ENCODE measurements around the gene SLC32A1. TPM values are rescaled to one million over a fixed set of nuclear protein-coding genes. Genes with fewer than 3 reads are reported as not detected.

SLC32A1 gene
- total RNA-seq, 2 experiments from 2014 or later, result not detected

DNA sequence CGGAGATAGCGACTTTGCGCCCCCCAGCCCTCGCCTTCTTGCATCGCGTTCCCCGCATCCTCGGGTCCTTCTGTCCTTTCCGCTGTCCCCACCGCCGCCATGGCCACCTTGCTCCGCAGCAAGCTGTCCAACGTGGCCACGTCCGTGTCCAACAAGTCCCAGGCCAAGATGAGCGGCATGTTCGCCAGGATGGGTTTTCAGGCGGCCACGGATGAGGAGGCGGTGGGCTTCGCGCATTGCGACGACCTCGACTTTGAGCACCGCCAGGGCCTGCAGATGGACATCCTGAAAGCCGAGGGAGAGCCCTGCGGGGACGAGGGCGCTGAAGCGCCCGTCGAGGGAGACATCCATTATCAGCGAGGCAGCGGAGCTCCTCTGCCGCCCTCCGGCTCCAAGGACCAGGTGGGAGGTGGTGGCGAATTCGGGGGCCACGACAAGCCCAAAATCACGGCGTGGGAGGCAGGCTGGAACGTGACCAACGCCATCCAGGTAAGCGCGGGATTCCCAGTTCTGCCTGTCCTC, 401 bp downstream of the SLC32A1 start:
- H3K27ac Mint-ChIP-seq, result no peak overlapping the region
- no peak for TF ChIP-seq CTCF (IDR thresholded peaks at IDR 0.05)
- ChIA-PET CTCF (interaction anchor here (0.8 to 5.3 kb wide), 7 partner anchors 18 to 261 kb away, joined by 3 to 53 read pairs (median 12); partner anchors contain the start of gene ACTR5), POLR2A (interaction anchor here (1.1 to 1.2 kb wide), 2 partner anchors 34 to 51 kb away, joined by 3 read pairs; no protein-coding TSS in a partner anchor)
- H3K4me3 Mint-ChIP-seq, result no peak overlapping the region
- ATAC-seq (no peak), DNase-seq (no peak)
- intact Hi-C loops (cut with micrococcal nuclease), result loop anchor here (5.0 kb wide), 1 partner anchor 37 kb away; no protein-coding TSS in a partner anchor
- H3K36me3 Mint-ChIP-seq (ENCODE audit: low read depth), result no peaks in the 10 kb centered on the region
- peaks cover 85% of the 10 kb centered on the region for H3K27me3 Mint-ChIP-seq
- peaks cover 3% of the 10 kb centered on the region for H3K9me3 Mint-ChIP-seq
- peaks cover 45% of the 10 kb centered on the region for H3K4me1 Mint-ChIP-seq (ENCODE audit: low read depth)

GRCh38 chr20:38725148-38725901, 1.0 kb downstream of the SLC32A1 start:
- ChIA-PET CTCF (interaction anchor here (0.8 to 5.3 kb wide), 13 partner anchors 11 to 260 kb away, joined by 3 to 53 read pairs (median 4); partner anchors contain the start of gene ACTR5), POLR2A (interaction anchor here (1.1 to 1.2 kb wide), 2 partner anchors 34 to 51 kb away, joined by 3 read pairs; no protein-coding TSS in a partner anchor)
- peak; percentile 8 for DNase-seq
- peaks cover 52% of the 10 kb centered on the region for H3K4me1 Mint-ChIP-seq (ENCODE audit: low read depth)
- no peak overlapping the region for H3K27ac Mint-ChIP-seq
- H3K4me3 Mint-ChIP-seq, result no peak overlapping the region
- intact Hi-C loops (cut with micrococcal nuclease), result loop anchor here (5.0 kb wide), 1 partner anchor 38 kb away; no protein-coding TSS in a partner anchor
- ATAC-seq, result no peak
- TF ChIP-seq CTCF (IDR thresholded peaks at IDR 0.05), result no peak
- no peaks in the 10 kb centered on the region for H3K36me3 Mint-ChIP-seq (ENCODE audit: low read depth)
- peaks cover 90% of the 10 kb centered on the region for H3K27me3 Mint-ChIP-seq
- H3K9me3 Mint-ChIP-seq, result peaks cover 3% of the 10 kb centered on the region

- CTCF ChIA-PET, result interaction anchor here (0.6 to 5.3 kb wide), 20 partner anchors 8 to 197 kb away, joined by 3 to 53 read pairs (median 4); partner anchors contain the start of gene ACTR5
- POLR2A ChIA-PET, result interaction anchor here (0.7 to 1.2 kb wide), 3 partner anchors 21 to 200 kb away, joined by 3 to 4 read pairs (median 3); no protein-coding TSS in a partner anchor
- intact Hi-C loops (cut with micrococcal nuclease), result loop anchor here (5.0 kb wide), 1 partner anchor 39 kb away; no protein-coding TSS in a partner anchor
- Mint-ChIP-seq H3K27ac (no peak overlapping the region), H3K36me3 (ENCODE audit: low read depth) (no peaks in the 10 kb centered on the region), H3K27me3 (peaks cover 90% of the 10 kb centered on the region), H3K4me1 (ENCODE audit: low read depth) (peaks cover 60% of the 10 kb centered on the region), H3K4me3 (no peak overlapping the region), H3K9me3 (peaks cover 3% of the 10 kb centered on the region)
- peak; percentile 44 for ATAC-seq
- DNase-seq, result peak; percentile 69
- peak; percentile 45 for TF ChIP-seq CTCF (IDR thresholded peaks at IDR 0.05)
Measured at GRCh38 chr20:38725931-38726803, 1.9 kb downstream of the SLC32A1 start.

GRCh38 chr20:38726804-38727606, 2.7 kb downstream of the SLC32A1 start:
- POLR2A ChIA-PET, result interaction anchor here (0.7 to 1.6 kb wide), 2 partner anchors 8 to 20 kb away, joined by 3 to 4 read pairs; no protein-coding TSS in a partner anchor
- TF ChIP-seq CTCF (IDR thresholded peaks at IDR 0.05), result peak; percentile 37
- Mint-ChIP-seq H3K27me3 (peaks cover 86% of the 10 kb centered on the region), H3K4me3 (peak overlapping the region; percentile 48), H3K27ac (no peak overlapping the region), H3K9me3 (peaks cover 3% of the 10 kb centered on the region), H3K4me1 (ENCODE audit: low read depth) (peaks cover 63% of the 10 kb centered on the region), H3K36me3 (ENCODE audit: low read depth) (no peaks in the 10 kb centered on the region)
- intact Hi-C loops (cut with micrococcal nuclease), result loop anchor here (5.0 kb wide), 1 partner anchor 40 kb away; no protein-coding TSS in a partner anchor
- ATAC-seq (peak; percentile 55), DNase-seq (peak; percentile 91)
- CTCF ChIA-PET, result interaction anchor here (0.7 to 5.3 kb wide), 15 partner anchors 9 to 196 kb away, joined by 3 to 53 read pairs (median 4); partner anchors contain the start of gene ACTR5

All from activated CD8-positive, alpha-beta T cell treated with anti-CD3 and anti-CD28 coated beads for 36 hours (primary cell).